ENCODE results near the gene RGS8. TPM values are rescaled to one million over a fixed set of nuclear protein-coding genes. Genes with fewer than 3 reads are reported as not detected.
A peak's percentile ranks its signal among the peaks of the same experiment; 100 is the strongest.

RGS8 gene
- total and polyA plus RNA-seq, 5 donors from 2014 or later: not detected

GRCh38 chr1:182643699-182644098, 40.7 kb downstream of the RGS8 start:
- Mint-ChIP-seq H3K27me3 (peaks cover 12% of the 10 kb centered on the region), H3K4me3 (no peak overlapping the region), H3K27ac (no peak overlapping the region), H3K9me3 (no peaks in the 10 kb centered on the region), H3K36me3 (no peaks in the 10 kb centered on the region), H3K4me1 (no peaks in the 10 kb centered on the region)
- DNase-seq (no peak), ATAC-seq (ENCODE audit: low read depth in 2 of 2) (no peak)
- Histone ChIP-seq H3K27ac (ENCODE audit: insufficient read depth, low read length, poor library complexity, severe bottlenecking) (no peak overlapping the region), H3K27me3 (ENCODE audit: control insufficient read depth, insufficient read depth, low read length) (no peaks in the 10 kb centered on the region), H3K4me1 (ENCODE audit: control insufficient read depth, insufficient read depth, low read length, poor library complexity, severe bottlenecking) (no peaks in the 10 kb centered on the region), H3K9me3 (ENCODE audit: control insufficient read depth in 2 of 2, low read length in 2 of 2) (no peaks in the 10 kb centered on the region), H3K4me3 (ENCODE audit: low read depth, low read length) (no peak overlapping the region), H3K36me3 (ENCODE audit: control insufficient read depth, insufficient read depth, low read length) (no peaks in the 10 kb centered on the region)

GRCh38 chr1:182642461-182642860, 41.9 kb downstream of the RGS8 start:
- no peak for ATAC-seq (ENCODE audit: low read depth in 2 of 2)
- H3K27ac ChIP-seq (ENCODE audit: insufficient read depth, low read length, poor library complexity, severe bottlenecking): no peak overlapping the region
- Mint-ChIP-seq H3K27ac (no peak overlapping the region), H3K27me3 (peaks cover 4% of the 10 kb centered on the region), H3K4me1 (no peaks in the 10 kb centered on the region), H3K36me3 (no peaks in the 10 kb centered on the region), H3K9me3 (no peaks in the 10 kb centered on the region), H3K4me3 (no peak overlapping the region)
- no peaks in the 10 kb centered on the region for H3K36me3 ChIP-seq (ENCODE audit: control insufficient read depth, insufficient read depth, low read length)
- no peak for DNase-seq
- no peaks in the 10 kb centered on the region for H3K27me3 ChIP-seq (ENCODE audit: control insufficient read depth, insufficient read depth, low read length)
- no peak overlapping the region for H3K4me3 ChIP-seq (ENCODE audit: low read depth, low read length)
- H3K4me1 ChIP-seq (ENCODE audit: control insufficient read depth, insufficient read depth, low read length, poor library complexity, severe bottlenecking): no peaks in the 10 kb centered on the region
- no peaks in the 10 kb centered on the region for H3K9me3 ChIP-seq (ENCODE audit: control insufficient read depth in 2 of 2, low read length in 2 of 2)

GRCh38 chr1:182641561-182641960, 42.8 kb downstream of the RGS8 start:
- Mint-ChIP-seq H3K27me3 (peaks cover 4% of the 10 kb centered on the region), H3K4me1 (no peaks in the 10 kb centered on the region), H3K9me3 (no peaks in the 10 kb centered on the region), H3K27ac (no peak overlapping the region), H3K4me3 (no peak overlapping the region), H3K36me3 (no peaks in the 10 kb centered on the region)
- no peak overlapping the region for H3K27ac ChIP-seq (ENCODE audit: insufficient read depth, low read length, poor library complexity, severe bottlenecking)
- no peaks in the 10 kb centered on the region for H3K27me3 ChIP-seq (ENCODE audit: control insufficient read depth, insufficient read depth, low read length)
- no peak overlapping the region for H3K4me3 ChIP-seq (ENCODE audit: low read depth, low read length)
- H3K4me1 ChIP-seq (ENCODE audit: control insufficient read depth, insufficient read depth, low read length, poor library complexity, severe bottlenecking): no peaks in the 10 kb centered on the region
- H3K36me3 ChIP-seq (ENCODE audit: control insufficient read depth, insufficient read depth, low read length): no peaks in the 10 kb centered on the region
- ATAC-seq (ENCODE audit: low read depth in 2 of 2): no peak
- H3K9me3 ChIP-seq (ENCODE audit: control insufficient read depth in 2 of 2, low read length in 2 of 2): no peaks in the 10 kb centered on the region
- no peak for DNase-seq

GRCh38 chr1:182639330-182639729, 45.1 kb downstream of the RGS8 start:
- DNase-seq (no peak), ATAC-seq (ENCODE audit: low read depth in 2 of 2) (no peak)
- Histone ChIP-seq H3K27me3 (ENCODE audit: control insufficient read depth, insufficient read depth, low read length) (no peaks in the 10 kb centered on the region), H3K9me3 (ENCODE audit: control insufficient read depth in 2 of 2, low read length in 2 of 2) (no peaks in the 10 kb centered on the region), H3K36me3 (ENCODE audit: control insufficient read depth, insufficient read depth, low read length) (no peaks in the 10 kb centered on the region), H3K27ac (ENCODE audit: insufficient read depth, low read length, poor library complexity, severe bottlenecking) (no peak overlapping the region), H3K4me1 (ENCODE audit: control insufficient read depth, insufficient read depth, low read length, poor library complexity, severe bottlenecking) (no peaks in the 10 kb centered on the region), H3K4me3 (ENCODE audit: low read depth, low read length) (no peak overlapping the region)
- Mint-ChIP-seq H3K27ac (peak overlapping the region in 1 of 3 donors; percentile 7), H3K4me3 (no peak overlapping the region), H3K36me3 (no peaks in the 10 kb centered on the region), H3K9me3 (no peaks in the 10 kb centered on the region), H3K4me1 (no peaks in the 10 kb centered on the region), H3K27me3 (peaks cover 4% of the 10 kb centered on the region)

GRCh38 chr1:182637769-182638168, 46.6 kb downstream of the RGS8 start:
- Mint-ChIP-seq H3K9me3 (no peaks in the 10 kb centered on the region), H3K36me3 (no peaks in the 10 kb centered on the region), H3K4me1 (no peaks in the 10 kb centered on the region), H3K27me3 (peaks cover 4% of the 10 kb centered on the region), H3K4me3 (no peak overlapping the region), H3K27ac (no peak overlapping the region)
- Histone ChIP-seq H3K27me3 (ENCODE audit: control insufficient read depth, insufficient read depth, low read length) (no peaks in the 10 kb centered on the region), H3K9me3 (ENCODE audit: control insufficient read depth in 2 of 2, low read length in 2 of 2) (no peaks in the 10 kb centered on the region), H3K27ac (ENCODE audit: insufficient read depth, low read length, poor library complexity, severe bottlenecking) (no peak overlapping the region), H3K4me1 (ENCODE audit: control insufficient read depth, insufficient read depth, low read length, poor library complexity, severe bottlenecking) (no peaks in the 10 kb centered on the region), H3K36me3 (ENCODE audit: control insufficient read depth, insufficient read depth, low read length) (no peaks in the 10 kb centered on the region), H3K4me3 (ENCODE audit: low read depth, low read length) (no peak overlapping the region)
- DNase-seq (no peak), ATAC-seq (ENCODE audit: low read depth in 2 of 2) (no peak)

- no peaks in the 10 kb centered on the region for H3K9me3 ChIP-seq (ENCODE audit: control insufficient read depth in 2 of 2, low read length in 2 of 2)
- H3K4me3 ChIP-seq (ENCODE audit: low read depth, low read length): no peak overlapping the region
- Mint-ChIP-seq H3K27ac (no peak overlapping the region), H3K4me1 (peaks cover 3 to 12% (median 9%) of the 10 kb centered on the region in 4 donors), H3K36me3 (no peaks in the 10 kb centered on the region), H3K9me3 (no peaks in the 10 kb centered on the region), H3K4me3 (no peak overlapping the region), H3K27me3 (peaks cover 4% of the 10 kb centered on the region)
- ATAC-seq (ENCODE audit: low read depth in 2 of 2) (no peak), DNase-seq (no peak)
- H3K36me3 ChIP-seq (ENCODE audit: control insufficient read depth, insufficient read depth, low read length): no peaks in the 10 kb centered on the region
- H3K27ac ChIP-seq (ENCODE audit: insufficient read depth, low read length, poor library complexity, severe bottlenecking): no peak overlapping the region
- no peaks in the 10 kb centered on the region for H3K4me1 ChIP-seq (ENCODE audit: control insufficient read depth, insufficient read depth, low read length, poor library complexity, severe bottlenecking)
- no peaks in the 10 kb centered on the region for H3K27me3 ChIP-seq (ENCODE audit: control insufficient read depth, insufficient read depth, low read length)
Measured at GRCh38 chr1:182635871-182636270, 48.5 kb downstream of the RGS8 start.

Other genes with a start within 250 kb of the RGS8 start
- gene RGSL1, start 234.4 kb downstream of the RGS8 start, total RNA-seq: not detected
- gene RGSL1, start 234.4 kb downstream of the RGS8 start, polyA plus RNA-seq: not detected
- gene RNASEL, start 95.3 kb downstream of the RGS8 start, total RNA-seq: 9.1 TPM
- 10 to 100 TPM in 2 of 4 donors, 1 to 10 TPM in 2; 6.2 to 10.5 (median 9.0) TPM for gene RNASEL, start 95.3 kb downstream of the RGS8 start, polyA plus RNA-seq
- gene RGS16, start 80.2 kb downstream of the RGS8 start, total RNA-seq: 16.6 TPM
- 1 to 10 TPM in 1 of 4 donors, under 1 TPM in 3; 0.34 to 1.2 (median 0.46) TPM for gene RGS16, start 80.2 kb downstream of the RGS8 start, polyA plus RNA-seq
- gene NPL, start 105.2 kb upstream of the RGS8 start, total RNA-seq: 4.8 TPM
- 10 to 100 TPM in 1 of 4 donors, 1 to 10 TPM in 3; 5.4 to 12.2 (median 7.2) TPM for gene NPL, start 105.2 kb upstream of the RGS8 start, polyA plus RNA-seq
- gene DHX9, start 154.8 kb upstream of the RGS8 start, total RNA-seq: 292 TPM
- 100 to 1,000 TPM in 1 of 4 donors, 10 to 100 TPM in 3; 76.0 to 124 (median 83.4) TPM for gene DHX9, start 154.8 kb upstream of the RGS8 start, polyA plus RNA-seq

All from CD4-positive, CD25-positive, alpha-beta regulatory T cell (primary cell).